Hematopoietic multipotent progenitor cell treated with erythropoietin and hydrocortisone succinate and interleukin-3 and kit ligand, for 15 days (in vitro differentiated cells): ENCODE results near the gene GCH1.

Experiments used
- DNase-seq: peaks from one replicate; pipeline ENCODE4 v3.0.0-alpha.2; 2015; ENCODE audit warnings: low spot score

Gene GCH1

DNA sequence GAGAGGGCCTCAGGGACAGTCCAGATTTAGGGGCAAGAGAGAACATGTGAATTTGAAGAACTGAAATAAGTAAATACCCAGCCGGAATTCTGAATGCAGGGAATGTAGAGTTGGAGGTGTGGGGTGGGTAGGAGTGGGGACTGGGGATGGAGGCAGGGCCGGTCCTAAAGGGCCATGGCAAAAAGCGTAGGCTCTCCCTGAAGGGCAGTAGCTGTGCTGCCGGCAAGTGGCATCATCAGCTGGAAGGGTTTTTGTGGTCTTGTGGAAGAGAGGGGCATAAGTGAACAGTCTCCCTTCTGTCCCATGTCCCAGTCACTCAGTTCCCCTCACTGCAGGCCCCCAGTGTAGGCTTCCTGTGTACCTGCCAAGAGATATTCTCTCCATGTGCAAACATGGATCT lies 104.6 kb downstream of the GCH1 start:
- no peak for DNase-seq

DNA sequence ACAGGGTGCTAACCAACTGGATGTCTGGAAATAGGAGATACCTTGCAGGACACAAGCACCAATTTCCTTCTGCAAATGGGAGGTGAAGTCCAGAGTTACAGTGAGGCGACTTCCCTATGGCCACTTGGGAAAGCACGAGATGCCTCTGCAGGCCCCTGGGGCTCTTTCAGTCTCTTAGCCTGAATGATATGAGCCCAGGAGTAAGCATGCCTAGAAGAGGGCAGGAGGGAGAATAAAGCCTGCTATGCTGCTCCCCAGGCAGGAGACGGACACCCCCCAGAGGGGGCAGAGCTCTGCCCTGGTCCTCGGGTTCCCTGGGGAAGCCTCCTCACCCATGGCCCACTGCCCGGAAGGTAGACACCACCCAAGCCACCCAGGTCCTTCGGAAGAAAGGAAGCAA lies 105.1 kb downstream of the GCH1 start:
- no peak for DNase-seq

DNA sequence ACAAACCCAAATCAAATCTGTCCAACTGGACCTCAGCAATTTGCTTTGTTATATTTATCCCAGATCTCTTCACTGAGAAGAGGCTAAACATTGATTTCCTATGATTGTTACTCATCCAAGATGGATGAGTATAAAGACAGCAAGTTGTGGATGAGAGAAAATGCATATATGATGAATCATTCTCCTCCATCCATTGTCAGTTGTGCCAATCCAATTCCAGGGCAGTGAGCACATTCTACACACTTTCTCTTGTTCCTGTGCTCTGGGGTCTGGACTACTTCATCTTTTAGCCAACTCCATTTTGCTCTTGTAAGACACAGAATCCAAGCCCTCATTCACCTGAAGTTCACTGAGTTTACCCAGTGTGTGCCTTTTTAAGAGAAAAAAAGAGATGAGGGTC lies 105.7 kb downstream of the GCH1 start:
- DNase-seq: no peak

DNA sequence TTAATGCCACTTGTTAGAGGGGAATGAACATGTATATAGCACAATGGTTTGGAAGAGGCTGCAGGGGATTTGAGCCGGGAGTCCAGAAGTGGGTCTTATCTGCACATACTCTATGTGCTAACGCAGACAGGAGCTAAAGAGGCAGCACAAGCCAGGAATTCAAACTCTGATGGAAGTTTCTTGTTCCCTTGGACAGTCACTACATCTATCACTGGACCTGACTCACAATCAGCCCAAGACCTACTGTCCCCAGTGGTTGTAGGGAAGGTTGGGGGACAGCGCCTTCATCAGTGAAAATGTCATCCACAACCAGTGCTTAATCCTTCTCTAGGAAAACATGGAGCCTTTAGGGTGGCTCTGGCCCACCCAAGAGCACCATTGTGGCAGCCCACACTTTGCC lies 107.8 kb downstream of the GCH1 start:
- no peak for DNase-seq

DNA sequence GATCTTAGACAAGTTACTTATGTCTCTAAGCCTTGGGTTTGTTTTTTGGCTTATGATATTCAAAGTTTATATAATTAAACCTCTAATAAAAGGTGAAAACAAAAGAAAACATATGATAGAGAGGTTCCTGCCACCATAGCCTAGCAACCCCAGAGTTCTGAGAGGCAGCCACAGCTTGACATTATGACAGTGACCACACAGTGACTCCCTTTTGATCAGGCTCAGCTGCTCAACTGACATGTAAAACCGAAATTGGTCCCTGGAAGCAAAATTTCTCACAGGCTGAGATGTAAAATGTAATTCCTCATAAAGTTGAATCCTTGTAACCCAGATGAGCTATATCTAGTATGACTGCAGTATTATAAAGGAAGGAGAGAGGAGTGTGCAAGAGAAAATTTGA lies 108.5 kb downstream of the GCH1 start:
- DNase-seq: no peak

DNA sequence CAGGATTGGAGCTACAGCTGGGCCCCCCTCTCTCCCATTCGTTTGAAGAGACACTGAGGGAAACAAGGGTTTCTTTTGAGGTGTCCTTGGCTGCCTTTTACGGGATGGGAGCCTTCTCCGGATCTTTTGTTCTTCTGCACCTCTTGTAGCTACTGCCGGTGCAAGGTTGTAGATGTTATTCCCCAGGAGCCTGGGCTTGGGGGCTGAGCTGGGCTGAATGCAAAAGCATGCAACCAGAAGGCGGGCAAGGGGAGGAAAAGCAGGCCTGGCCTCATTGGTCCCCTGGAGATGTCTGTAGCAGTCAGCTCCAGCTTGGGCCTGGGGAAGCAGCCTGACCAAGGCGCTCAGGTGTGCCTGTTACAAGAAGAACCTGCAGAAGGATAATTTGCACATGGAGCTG lies 110.3 kb downstream of the GCH1 start:
- no peak for DNase-seq
